ENCODE results near the gene NOXRED1. TPM values are rescaled to one million over a fixed set of nuclear protein-coding genes. Genes with fewer than 3 reads are reported as not detected.

Gene NOXRED1
- total RNA-seq, 1 experiment from 2014 or later, result 0.58 TPM

GRCh38 chr14:77344377-77344996, 78.8 kb downstream of the NOXRED1 start:
- H3K27me3 ChIP-seq (replicated peaks; ENCODE audit: insufficient read depth, low read depth, low read length, poor library complexity), result no peaks in the 10 kb centered on the region
- intact Hi-C loops (cut with micrococcal nuclease; ENCODE audit: unreplicated experiment), result no loop called here
- POLR2A ChIA-PET (ENCODE audit: low non-redundant PET), result interaction anchor here (0.6 kb wide), 1 partner anchor 23 kb away, joined by 9 read pairs; no protein-coding TSS in a partner anchor
- H3K27ac ChIP-seq (ENCODE audit: low read depth, low read length, poor library complexity, severe bottlenecking), result no peak overlapping the region
- no TSS peak for BruUV-seq (replicated peaks)
- H3K9me3 ChIP-seq (ENCODE audit: low read depth, low read length, poor library complexity, severe bottlenecking), result no peaks in the 10 kb centered on the region
- DNase-seq (ENCODE audit: low spot score), result peak; percentile 33
- H3K36me3 ChIP-seq (ENCODE audit: insufficient read depth, low read length, poor library complexity, severe bottlenecking), result no peaks in the 10 kb centered on the region
- TF ChIP-seq EZH2 (IDR thresholded peaks at IDR 0.05; ENCODE audit: borderline replicate concordance, low read depth, low read length, poor library complexity, severe bottlenecking) (no peak), CTCF (conservative IDR thresholded peaks at IDR 0.05; ENCODE audit: low read depth, low read length) (no peak)
- peaks cover 10% of the 10 kb centered on the region for H3K4me1 ChIP-seq (ENCODE audit: insufficient read depth, low read length, poor library complexity, severe bottlenecking)
- H3K4me3 ChIP-seq (ENCODE audit: low read depth, low read length, poor library complexity, severe bottlenecking), result no peak overlapping the region
- CTCF ChIA-PET, result no interaction called here

Other genes starting within 250 kb of the NOXRED1 start
- 0.13 and 0.22 TPM in 2 replicates for gene TMEM63C, start 241.7 kb downstream of the NOXRED1 start, total RNA-seq (2021)
- not detected in 2 replicates for gene NGB, start 152.3 kb downstream of the NOXRED1 start, total RNA-seq (2021)
- 49.5 and 55.6 TPM in 2 replicates for gene POMT2, start 102.6 kb downstream of the NOXRED1 start, total RNA-seq (2021)
- 12.7 and 18.5 TPM in 2 replicates for gene GSTZ1, start 102.5 kb downstream of the NOXRED1 start, total RNA-seq (2021)
- gene TMED8, start 46.4 kb downstream of the NOXRED1 start, total RNA-seq (2021), result 21.0 and 22.8 TPM in 2 replicates
- 2.4 and 2.9 TPM in 2 replicates for gene SAMD15, start 46.1 kb downstream of the NOXRED1 start, total RNA-seq (2021)
- gene VIPAS39, start 34.1 kb upstream of the NOXRED1 start, total RNA-seq (2021), result 16.7 and 19.8 TPM in 2 replicates
- 276 and 375 TPM in 2 replicates for gene AHSA1, start 34.6 kb upstream of the NOXRED1 start, total RNA-seq (2021)
- gene ISM2, start 75.3 kb upstream of the NOXRED1 start, total RNA-seq (2021), result 4.3 and 5.1 TPM in 2 replicates
- gene SPTLC2, start 193.1 kb upstream of the NOXRED1 start, total RNA-seq (2021), result 17.3 and 19.0 TPM in 2 replicates

All from A673 (cell line).